GM12891 (cell line): ENCODE results near the gene AJAP1.

Experiments used
- POLR2AphosphoS5 ChIP-seq: IDR thresholded peaks from 2 replicates; pipeline ENCODE4 v1.6.1; 2011; ENCODE audit warnings: low read depth, low read length, control low read depth
- TAF1 ChIP-seq: IDR thresholded peaks from 2 replicates; pipeline ENCODE4 v1.6.1; 2011; ENCODE audit warnings: low read depth, low read length, control low read depth

GRCh38 chr1:4640931-4641330 lies 13.5 kb upstream of the AJAP1 start:
- TF ChIP-seq POLR2AphosphoS5 (no peak), TAF1 (no peak)
